GM10248 (cell line): Measurements from ENCODE around the gene PYCR2.

ENCODE experiments used
- CTCF ChIA-PET: fragments of 300-600 bp; sonication (Branson Sonifier 250); formaldehyde crosslinking; extraction: SDS; loops from one replicate; lab custom pipeline; 2021; ENCODE audit warnings: antibody characterized with exemption; lab: Yijun Ruan, JAX
- POLR2A ChIA-PET: fragments of 350-650 bp; sonication (Branson Sonifier 250); formaldehyde crosslinking; extraction: SDS; loops from one replicate; lab custom pipeline; 2020; ENCODE audit warnings: antibody characterized with exemption; lab: Yijun Ruan, JAX
- DNase-seq: peaks from one replicate; pipeline ENCODE4 v3.0.0; 2012; ENCODE audit errors: extremely low spot score
- CTCF ChIP-seq: IDR thresholded peaks from 2 replicates; pipeline ENCODE4 v1.5.1; 2012; ENCODE audit warnings: mild to moderate bottlenecking, low read depth; ENCODE audit errors: extremely low read depth, missing control alignments, control extremely low read depth

Gene PYCR2

GRCh38 chr1:225919906-225920305, 4.1 kb downstream of the PYCR2 start:
- CTCF ChIA-PET = interaction anchor here (1.0 to 7.6 kb wide), 5 partner anchors 9 to 444 kb away, joined by 3 to 43 read pairs (median 4); partner anchors contain the start of gene SRP9
- no peak for TF ChIP-seq CTCF
- DNase-seq = no peak
- POLR2A ChIA-PET = no interaction called here

- no peak for TF ChIP-seq CTCF
- POLR2A ChIA-PET = no interaction called here
- DNase-seq = no peak
- CTCF ChIA-PET = interaction anchor here (2.1 kb wide), 1 partner anchor 443 kb away, joined by 6 read pairs; no protein-coding TSS in a partner anchor
Measured at GRCh38 chr1:225918280-225918679, 5.8 kb downstream of the PYCR2 start.

- ChIA-PET POLR2A (no interaction called here), CTCF (interaction anchor here (2.1 kb wide), 1 partner anchor 443 kb away, joined by 6 read pairs; no protein-coding TSS in a partner anchor)
- no peak for DNase-seq
- no peak for TF ChIP-seq CTCF
Measured at GRCh38 chr1:225917536-225917935, 6.5 kb downstream of the PYCR2 start.

- ChIA-PET CTCF (interaction anchor here (1.6 to 2.1 kb wide), 2 partner anchors 22 to 442 kb away, joined by 3 to 6 read pairs; no protein-coding TSS in a partner anchor), POLR2A (no interaction called here)
- TF ChIP-seq CTCF = no peak
- no peak for DNase-seq
Measured at GRCh38 chr1:225917101-225917500, 6.9 kb downstream of the PYCR2 start.

GRCh38 chr1:225915538-225915991, 8.5 kb downstream of the PYCR2 start:
- ChIA-PET CTCF (interaction anchor here (1.6 kb wide), 1 partner anchor 20 kb away, joined by 3 read pairs; no protein-coding TSS in a partner anchor), POLR2A (no interaction called here)
- no peak for TF ChIP-seq CTCF
- DNase-seq = no peak

GRCh38 chr1:225914947-225915346, 9.1 kb downstream of the PYCR2 start:
- ChIA-PET CTCF (no interaction called here), POLR2A (no interaction called here)
- no peak for DNase-seq
- TF ChIP-seq CTCF = no peak

GRCh38 chr1:225914391-225914790, 9.7 kb downstream of the PYCR2 start:
- ChIA-PET CTCF (no interaction called here), POLR2A (no interaction called here)
- TF ChIP-seq CTCF = no peak

More at GRCh38 chr1:225914391-225914790, 9.7 kb downstream of the PYCR2 start:
- no peak for DNase-seq
